NK-92 (cell line): ENCODE measurements around the gene DCAF5.

ENCODE experiments used
- DNase-seq: peaks from one replicate; lab custom pipeline; 2025; ENCODE audit not compliant: unreplicated experiment; lab: John Stamatoyannopoulos, UW

Gene DCAF5

GRCh38 chr14:69149461-69150244 lies 3.3 kb downstream of the DCAF5 start:
- no peak for DNase-seq

- no peak for DNase-seq
Measured at GRCh38 chr14:69142101-69142500, 10.8 kb downstream of the DCAF5 start.

GRCh38 chr14:69141550-69141949 lies 11.4 kb downstream of the DCAF5 start:
- no peak for DNase-seq

GRCh38 chr14:69139743-69140142 lies 13.2 kb downstream of the DCAF5 start:
- DNase-seq = no peak

- DNase-seq = no peak
Measured at GRCh38 chr14:69137843-69138535, 14.9 kb downstream of the DCAF5 start.

- no peak for DNase-seq
Measured at GRCh38 chr14:69137416-69137815, 15.5 kb downstream of the DCAF5 start.

- no peak for DNase-seq
Measured at GRCh38 chr14:69135133-69135532, 17.8 kb downstream of the DCAF5 start.

GRCh38 chr14:69133206-69134125 lies 19.5 kb downstream of the DCAF5 start:
- DNase-seq = no peak

- no peak for DNase-seq
Measured at GRCh38 chr14:69132513-69133181, 20.3 kb downstream of the DCAF5 start.

GRCh38 chr14:69131176-69131575 lies 21.7 kb downstream of the DCAF5 start:
- DNase-seq = no peak

- no peak for DNase-seq
Measured at GRCh38 chr14:69129264-69129880, 23.5 kb downstream of the DCAF5 start.

- DNase-seq = no peak
Measured at GRCh38 chr14:69118305-69118704, 34.6 kb downstream of the DCAF5 start.

GRCh38 chr14:69117020-69117767 lies 35.7 kb downstream of the DCAF5 start:
- DNase-seq = no peak

GRCh38 chr14:69115407-69116185 lies 37.3 kb downstream of the DCAF5 start:
- DNase-seq = no peak

- no peak for DNase-seq
Measured at GRCh38 chr14:69114763-69115162, 38.2 kb downstream of the DCAF5 start.

- DNase-seq = no peak
Measured at GRCh38 chr14:69108358-69108757, 44.6 kb downstream of the DCAF5 start.

GRCh38 chr14:69107407-69108003 lies 45.4 kb downstream of the DCAF5 start:
- no peak for DNase-seq

GRCh38 chr14:69106451-69106850 lies 46.5 kb downstream of the DCAF5 start:
- no peak for DNase-seq

GRCh38 chr14:69105326-69105725 lies 47.6 kb downstream of the DCAF5 start:
- DNase-seq = no peak
